Activated CD4-positive, alpha-beta memory T cell treated with anti-CD3 and anti-CD28 coated beads for 36 hours (primary cell): Measurements from ENCODE around the gene CTNNA3. TPM values are rescaled to one million over a fixed set of nuclear protein-coding genes. Genes with fewer than 3 reads are reported as not detected.

Experiments used
- CTCF ChIA-PET: fragments of 350-600 bp; sonication (Branson Sonifier 250); formaldehyde crosslinking; loops from one replicate; lab custom pipeline; 2021; ENCODE audit warnings: antibody characterized with exemption, inconsistent platforms; lab: Charles Lee
- POLR2A ChIA-PET: fragments of 350-600 bp; sonication (Branson Sonifier 250); formaldehyde crosslinking; loops from one replicate; lab custom pipeline; 2021; ENCODE audit warnings: antibody characterized with exemption; lab: Charles Lee
- DNase-seq: peaks from one replicate; pipeline ENCODE4 v3.0.0-alpha.2; 2020
- H3K27ac Mint-ChIP-seq: one replicate; pipeline ENCODE4 v1.8.0; 2021; ENCODE audit warnings: mixed read lengths
- H3K27me3 Mint-ChIP-seq: one replicate; pipeline ENCODE4 v1.8.0; 2021; ENCODE audit warnings: mixed read lengths
- H3K36me3 Mint-ChIP-seq: one replicate; pipeline ENCODE4 v1.8.0; 2021; ENCODE audit warnings: mixed read lengths
- H3K4me1 Mint-ChIP-seq: one replicate; pipeline ENCODE4 v1.8.0; 2021; ENCODE audit warnings: low read depth, mixed read lengths
- H3K4me3 Mint-ChIP-seq: one replicate; pipeline ENCODE4 v1.8.0; 2021; ENCODE audit warnings: mild to moderate bottlenecking, mixed read lengths
- H3K9me3 Mint-ChIP-seq: one replicate; pipeline ENCODE4 v1.8.0; 2021; ENCODE audit warnings: mixed read lengths
- intact Hi-C: fragments of 100-400 bp; cut with micrococcal nuclease; formaldehyde crosslinking; loops from one replicate; pipeline ENCODE4 v1.15.1; 2023
- total RNA-seq, 2 experiments: library from RNA; stranded (reverse); gene quantifications; one replicate each; pipeline ENCODE4 v1.2.3, GENCODE V29; 2021

The CTNNA3 gene
- total RNA-seq, 2 experiments from 2014 or later, result not detected

DNA sequence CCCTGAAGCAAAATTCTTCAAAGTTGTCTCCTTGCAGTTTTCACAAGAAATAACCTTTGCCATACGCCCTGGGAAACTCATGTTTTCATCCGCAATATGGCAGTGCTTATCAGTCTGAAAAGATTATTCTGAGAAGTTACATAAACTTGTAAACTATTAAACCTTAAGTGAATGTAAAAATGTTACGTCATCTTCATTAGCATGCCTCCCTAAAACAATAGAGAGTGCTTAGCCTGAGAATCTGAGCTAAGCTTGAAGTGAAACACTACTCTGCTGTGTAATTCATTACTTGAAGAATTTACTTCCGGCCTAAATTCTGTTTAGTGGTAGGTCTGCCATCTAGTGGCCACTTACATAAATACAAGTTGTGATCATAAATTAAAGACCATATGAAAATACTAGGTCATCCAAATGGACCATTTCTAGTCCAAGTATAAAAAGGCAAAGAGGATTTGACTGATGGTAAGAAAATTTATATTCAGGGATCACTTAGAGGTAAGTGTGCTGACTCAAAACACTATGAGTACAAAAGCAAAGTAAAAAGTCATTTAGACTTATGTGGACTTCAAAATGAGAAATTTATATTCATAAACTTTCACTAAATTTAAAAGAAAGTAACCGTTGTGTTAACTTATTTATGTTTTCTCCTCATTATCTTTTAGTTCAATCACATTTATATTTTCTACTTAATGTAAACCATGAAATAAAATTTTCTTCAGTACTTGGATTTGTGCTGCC is 1515.2 kb downstream of the CTNNA3 start:
- ChIA-PET CTCF (interaction anchor here (0.6 to 1.8 kb wide), 4 partner anchors 9 to 15 kb away, joined by 3 to 7 read pairs (median 3); no protein-coding TSS in a partner anchor), POLR2A (no interaction called here)
- Mint-ChIP-seq H3K4me1 (no peaks in the 10 kb centered on the region), H3K4me3 (no peak overlapping the region), H3K9me3 (no peaks in the 10 kb centered on the region), H3K36me3 (no peaks in the 10 kb centered on the region), H3K27ac (no peak overlapping the region), H3K27me3 (no peaks in the 10 kb centered on the region)
- DNase-seq, result no peak
- intact Hi-C loops, result loop anchor here (1.0 to 5.0 kb wide), 2 partner anchors 751 to 1342 kb away; no protein-coding TSS in a partner anchor

DNA sequence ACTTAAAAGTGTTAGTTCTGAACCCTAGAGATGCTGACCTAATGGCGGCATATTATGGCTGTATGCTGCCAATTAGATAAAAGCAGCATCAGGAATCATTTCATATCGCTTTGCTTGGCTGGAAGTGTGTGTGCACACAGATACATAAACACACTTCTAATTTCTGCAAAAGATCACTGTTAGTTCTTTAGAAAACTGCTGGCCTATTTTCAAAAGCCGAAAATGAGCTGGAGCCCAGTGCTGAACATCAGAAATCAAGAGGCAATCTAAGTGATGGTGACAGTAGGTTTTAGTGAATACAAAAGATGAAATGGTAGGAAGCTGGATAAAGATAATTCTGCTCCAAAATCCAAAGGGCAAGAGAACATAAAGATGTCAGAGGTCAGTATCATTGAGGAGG is 1516.0 kb downstream of the CTNNA3 start:
- intact Hi-C loops, result loop anchor here (1.0 to 5.0 kb wide), 2 partner anchors 751 to 1342 kb away; no protein-coding TSS in a partner anchor
- POLR2A ChIA-PET, result no interaction called here
- Mint-ChIP-seq H3K4me3 (no peak overlapping the region), H3K36me3 (no peaks in the 10 kb centered on the region), H3K9me3 (no peaks in the 10 kb centered on the region), H3K27ac (no peak overlapping the region), H3K27me3 (no peaks in the 10 kb centered on the region), H3K4me1 (no peaks in the 10 kb centered on the region)
- DNase-seq, result no peak
- CTCF ChIA-PET, result interaction anchor here (0.6 to 1.8 kb wide), 6 partner anchors 9 to 52 kb away, joined by 3 to 7 read pairs (median 3); no protein-coding TSS in a partner anchor

DNA sequence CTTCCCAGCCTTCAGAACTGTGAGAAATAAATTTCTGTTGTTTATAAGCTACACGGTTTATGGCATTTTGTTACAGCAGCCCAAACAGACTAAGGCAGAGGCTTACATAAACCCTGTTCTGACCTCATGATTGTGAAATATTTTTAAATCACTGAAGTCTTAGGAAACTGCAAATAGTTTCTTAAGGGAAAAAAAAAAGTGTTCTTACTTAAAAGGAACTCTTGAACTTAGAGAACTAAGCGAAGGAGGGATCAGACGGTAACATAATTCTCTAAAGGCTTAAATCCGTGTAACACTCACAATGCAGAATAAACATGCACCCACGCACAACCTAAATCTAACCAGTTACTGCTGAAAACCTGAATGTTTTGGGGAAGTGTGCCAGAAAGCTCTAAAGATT is 1519.2 kb downstream of the CTNNA3 start:
- Mint-ChIP-seq H3K4me1 (no peaks in the 10 kb centered on the region), H3K36me3 (no peaks in the 10 kb centered on the region), H3K27me3 (no peaks in the 10 kb centered on the region), H3K4me3 (no peak overlapping the region), H3K27ac (no peak overlapping the region), H3K9me3 (no peaks in the 10 kb centered on the region)
- DNase-seq, result no peak
- CTCF ChIA-PET, result no interaction called here
- intact Hi-C loops, result no loop called here
- POLR2A ChIA-PET, result no interaction called here

DNA sequence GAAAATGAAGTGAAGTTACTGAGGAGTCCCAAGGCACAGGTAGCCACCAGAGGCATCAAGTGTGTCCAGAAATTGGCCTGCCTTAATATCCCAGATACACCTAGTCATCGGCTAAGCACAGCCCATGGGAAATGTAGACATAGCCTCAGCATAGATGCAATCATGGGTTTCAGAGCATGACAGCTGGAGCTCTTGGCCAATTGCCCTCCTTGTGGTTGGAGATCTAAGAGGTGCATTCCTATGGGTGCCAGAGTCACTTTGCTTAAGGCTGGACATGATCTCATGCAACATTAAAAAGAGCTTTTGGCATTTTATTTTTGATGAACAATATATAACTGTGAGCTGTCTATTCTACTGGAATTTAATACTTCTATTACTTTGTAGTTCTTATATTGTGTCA is 1528.2 kb downstream of the CTNNA3 start:
- ChIA-PET POLR2A (no interaction called here), CTCF (no interaction called here)
- no peaks in the 10 kb centered on the region for H3K36me3 Mint-ChIP-seq
- no peak overlapping the region for H3K4me3 Mint-ChIP-seq
- no peaks in the 10 kb centered on the region for H3K4me1 Mint-ChIP-seq
- intact Hi-C loops, result no loop called here
- no peak for DNase-seq
- peaks cover 6% of the 10 kb centered on the region for H3K27me3 Mint-ChIP-seq
- no peaks in the 10 kb centered on the region for H3K9me3 Mint-ChIP-seq
- no peak overlapping the region for H3K27ac Mint-ChIP-seq

DNA sequence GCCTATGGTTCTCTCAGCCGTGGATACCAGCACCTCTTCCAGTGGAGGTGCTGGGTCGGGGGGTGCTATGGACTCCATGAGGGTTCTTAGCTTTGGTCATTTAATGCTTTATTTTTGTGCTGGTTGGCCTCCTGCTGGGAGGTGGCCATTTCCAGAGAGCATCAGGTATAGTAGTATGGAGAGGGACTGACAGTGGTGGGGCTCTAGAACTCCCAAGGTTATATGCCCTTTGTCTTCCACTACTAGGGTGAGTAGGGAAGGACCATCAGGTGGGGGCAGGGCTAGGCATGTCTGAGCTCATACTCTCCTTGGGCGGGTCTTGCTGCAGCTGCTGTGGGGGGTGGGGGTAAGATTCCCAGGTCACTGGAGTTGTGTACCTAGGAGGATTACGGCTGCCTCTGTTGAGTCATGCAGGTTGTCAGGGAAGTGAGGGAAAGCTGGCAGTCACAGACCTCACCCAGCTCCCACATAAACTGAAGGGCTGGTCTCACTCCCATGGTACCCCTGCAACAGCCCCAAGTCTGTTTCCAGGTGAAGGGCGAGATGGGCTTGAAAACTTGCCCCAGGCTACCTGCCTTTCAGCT is 1533.3 kb downstream of the CTNNA3 start:
- DNase-seq, result no peak
- H3K27me3 Mint-ChIP-seq, result peaks cover 2% of the 10 kb centered on the region
- no peaks in the 10 kb centered on the region for H3K4me1 Mint-ChIP-seq
- intact Hi-C loops, result no loop called here
- no peaks in the 10 kb centered on the region for H3K9me3 Mint-ChIP-seq
- H3K4me3 Mint-ChIP-seq, result no peak overlapping the region
- POLR2A ChIA-PET, result no interaction called here
- no peaks in the 10 kb centered on the region for H3K36me3 Mint-ChIP-seq
- no peak overlapping the region for H3K27ac Mint-ChIP-seq
- CTCF ChIA-PET, result no interaction called here

DNA sequence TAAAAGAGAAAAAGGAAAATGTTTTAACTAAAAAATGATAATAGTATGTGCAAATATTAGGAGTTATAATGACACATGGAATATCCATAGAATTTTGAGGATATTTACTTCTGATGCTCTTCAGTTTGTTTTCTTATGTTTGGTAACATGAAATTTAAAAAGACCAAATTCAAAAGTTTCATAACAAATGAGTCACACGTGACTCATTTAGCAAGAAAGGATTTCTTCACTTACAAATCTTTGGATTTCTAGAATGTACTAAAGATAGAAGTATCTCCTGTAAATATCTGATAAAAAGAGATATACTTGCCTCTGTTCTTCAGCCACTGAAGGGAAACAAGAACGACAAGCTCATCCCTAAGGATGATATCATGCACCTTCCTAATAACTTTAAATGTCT is 1544.6 kb downstream of the CTNNA3 start:
- POLR2A ChIA-PET, result no interaction called here
- Mint-ChIP-seq H3K27me3 (no peaks in the 10 kb centered on the region), H3K27ac (no peak overlapping the region), H3K36me3 (no peaks in the 10 kb centered on the region), H3K9me3 (no peaks in the 10 kb centered on the region), H3K4me3 (no peak overlapping the region), H3K4me1 (no peaks in the 10 kb centered on the region)
- intact Hi-C loops, result no loop called here
- DNase-seq, result no peak
- CTCF ChIA-PET, result no interaction called here

DNA sequence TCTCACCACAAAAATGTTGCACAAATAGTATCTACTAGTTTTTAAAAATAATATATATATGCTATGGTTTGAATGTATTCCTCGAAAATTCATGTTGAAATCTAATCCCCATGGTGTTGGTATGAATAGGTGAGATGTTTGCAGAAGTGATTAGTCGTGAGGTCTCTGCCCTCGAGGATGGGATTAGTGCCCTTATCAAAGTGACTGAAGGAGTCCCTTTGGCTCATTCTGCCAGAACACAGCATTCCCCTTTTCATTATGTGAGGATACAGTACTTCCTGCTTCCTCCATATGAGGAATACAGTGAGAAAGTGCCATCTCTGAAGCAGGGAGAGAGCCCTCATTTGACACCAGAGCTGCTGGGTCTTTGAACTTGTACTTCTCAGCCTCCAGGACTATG is 1547.7 kb downstream of the CTNNA3 start:
- no peaks in the 10 kb centered on the region for H3K27me3 Mint-ChIP-seq
- H3K36me3 Mint-ChIP-seq, result no peaks in the 10 kb centered on the region
- H3K9me3 Mint-ChIP-seq, result no peaks in the 10 kb centered on the region
- no peak overlapping the region for H3K4me3 Mint-ChIP-seq
- no peak for DNase-seq
- H3K27ac Mint-ChIP-seq, result no peak overlapping the region
- CTCF ChIA-PET, result no interaction called here
- intact Hi-C loops, result no loop called here
- H3K4me1 Mint-ChIP-seq, result no peaks in the 10 kb centered on the region
- POLR2A ChIA-PET, result no interaction called here

DNA sequence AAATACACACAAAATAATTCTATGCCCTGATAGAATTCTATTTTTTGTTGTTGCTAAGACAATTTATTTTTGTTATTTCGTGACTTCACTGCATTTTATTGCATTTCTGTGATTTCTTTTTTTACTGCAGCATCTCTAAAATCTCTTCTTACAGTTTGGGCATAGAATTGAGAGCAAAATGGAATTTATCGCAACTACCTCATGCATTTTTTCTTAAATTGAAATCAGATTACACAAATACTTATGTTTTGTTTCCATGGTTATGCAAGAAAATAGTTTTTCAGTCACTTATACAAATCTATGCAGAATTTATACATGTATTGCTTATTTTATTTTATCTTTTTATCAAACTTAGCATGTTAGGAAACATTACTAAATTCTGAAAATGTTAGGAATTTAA is 1552.0 kb downstream of the CTNNA3 start:
- Mint-ChIP-seq H3K27me3 (no peaks in the 10 kb centered on the region), H3K4me1 (no peaks in the 10 kb centered on the region), H3K4me3 (no peak overlapping the region), H3K36me3 (no peaks in the 10 kb centered on the region), H3K27ac (no peak overlapping the region), H3K9me3 (no peaks in the 10 kb centered on the region)
- intact Hi-C loops, result no loop called here
- DNase-seq, result no peak
- CTCF ChIA-PET, result no interaction called here
- POLR2A ChIA-PET, result no interaction called here

DNA sequence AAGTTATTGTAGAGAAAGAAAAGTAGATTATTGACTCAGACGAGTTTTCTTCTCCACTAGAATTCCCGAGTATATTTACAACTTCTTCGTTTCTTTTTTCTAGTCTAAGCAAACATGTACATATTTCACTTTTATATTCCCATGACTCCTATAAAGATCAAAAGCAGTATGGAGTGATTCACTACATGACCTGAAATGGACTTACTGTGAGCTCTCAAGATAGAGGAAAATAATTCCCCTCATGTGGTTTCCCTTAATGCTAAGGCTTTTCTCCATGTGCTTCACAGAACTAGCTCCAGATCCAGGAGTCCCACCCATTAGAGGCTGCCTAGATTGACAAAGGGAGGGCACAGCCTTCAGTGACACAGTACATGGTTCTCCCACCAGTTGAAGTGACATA is 1593.2 kb downstream of the CTNNA3 start:
- ChIA-PET CTCF (no interaction called here), POLR2A (no interaction called here)
- no peak for DNase-seq
- H3K4me1 Mint-ChIP-seq, result no peaks in the 10 kb centered on the region
- H3K9me3 Mint-ChIP-seq, result no peaks in the 10 kb centered on the region
- no peak overlapping the region for H3K27ac Mint-ChIP-seq
- intact Hi-C loops, result no loop called here
- no peaks in the 10 kb centered on the region for H3K36me3 Mint-ChIP-seq
- no peaks in the 10 kb centered on the region for H3K27me3 Mint-ChIP-seq
- H3K4me3 Mint-ChIP-seq, result no peak overlapping the region

DNA sequence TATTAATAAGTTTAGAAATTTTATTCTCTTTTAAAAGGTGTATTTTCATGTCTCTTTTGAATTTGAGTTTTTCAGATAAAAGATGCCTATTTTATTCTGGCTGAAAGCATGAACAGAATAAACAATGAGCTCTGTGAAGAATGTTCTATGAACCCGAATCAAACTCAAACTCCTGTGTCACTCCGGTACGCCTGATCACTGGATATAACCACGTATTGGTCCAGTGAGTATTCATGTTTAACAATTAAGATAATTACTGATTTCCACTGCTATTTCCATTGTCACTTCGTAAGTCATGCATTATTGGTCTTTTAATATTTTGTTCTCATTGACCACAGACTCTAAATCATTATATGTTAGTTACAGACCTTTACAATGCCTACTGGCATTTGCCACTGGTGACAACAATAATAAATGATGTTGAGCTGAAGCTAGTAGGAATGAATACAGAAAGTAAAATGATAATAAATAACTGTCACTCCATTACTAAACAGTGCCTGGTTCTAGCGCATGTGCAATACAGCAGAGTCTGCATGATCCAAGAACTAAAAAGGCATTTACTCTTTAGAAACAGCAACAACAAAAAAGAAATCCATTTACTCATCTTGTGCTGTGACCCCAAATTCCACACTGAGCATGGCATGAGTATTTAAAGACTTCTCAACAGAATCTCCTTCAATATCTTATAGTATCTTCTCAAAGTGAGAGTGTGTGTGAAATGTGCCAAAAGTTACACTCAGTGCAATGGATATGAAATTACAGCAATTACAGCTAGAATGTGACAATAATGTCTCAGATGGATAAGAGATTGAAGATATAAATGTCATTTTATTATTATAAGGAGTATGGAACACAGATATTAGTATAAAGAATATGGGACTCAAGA is 1597.2 kb downstream of the CTNNA3 start:
- Mint-ChIP-seq H3K4me3 (no peak overlapping the region), H3K36me3 (no peaks in the 10 kb centered on the region), H3K27ac (no peak overlapping the region), H3K4me1 (no peaks in the 10 kb centered on the region), H3K9me3 (no peaks in the 10 kb centered on the region), H3K27me3 (no peaks in the 10 kb centered on the region)
- DNase-seq, result no peak
- intact Hi-C loops, result no loop called here
- POLR2A ChIA-PET, result no interaction called here
- CTCF ChIA-PET, result no interaction called here

DNA sequence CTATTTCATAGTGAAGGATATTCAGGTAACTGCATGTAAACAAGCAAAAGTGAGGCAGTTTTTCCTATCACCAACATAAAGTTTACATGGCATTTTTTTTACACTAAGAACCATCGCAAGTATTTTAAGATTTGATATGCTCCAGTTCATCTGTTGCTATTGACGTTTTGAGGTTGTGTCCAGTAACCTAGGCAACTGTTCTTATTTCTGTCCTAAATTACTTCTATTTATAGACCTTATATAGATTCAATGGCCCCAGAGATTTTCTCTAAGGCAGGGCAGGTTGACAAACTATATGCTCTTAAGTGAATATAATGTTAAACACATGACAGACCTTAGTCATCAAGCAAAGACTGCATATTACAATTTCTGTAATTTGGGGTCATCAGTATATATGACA is 1600.4 kb downstream of the CTNNA3 start:
- H3K9me3 Mint-ChIP-seq, result no peaks in the 10 kb centered on the region
- H3K36me3 Mint-ChIP-seq, result no peaks in the 10 kb centered on the region
- intact Hi-C loops, result no loop called here
- CTCF ChIA-PET, result no interaction called here
- no peak for DNase-seq
- no peak overlapping the region for H3K27ac Mint-ChIP-seq
- no peak overlapping the region for H3K4me3 Mint-ChIP-seq
- no peaks in the 10 kb centered on the region for H3K4me1 Mint-ChIP-seq
- POLR2A ChIA-PET, result no interaction called here
- no peaks in the 10 kb centered on the region for H3K27me3 Mint-ChIP-seq

DNA sequence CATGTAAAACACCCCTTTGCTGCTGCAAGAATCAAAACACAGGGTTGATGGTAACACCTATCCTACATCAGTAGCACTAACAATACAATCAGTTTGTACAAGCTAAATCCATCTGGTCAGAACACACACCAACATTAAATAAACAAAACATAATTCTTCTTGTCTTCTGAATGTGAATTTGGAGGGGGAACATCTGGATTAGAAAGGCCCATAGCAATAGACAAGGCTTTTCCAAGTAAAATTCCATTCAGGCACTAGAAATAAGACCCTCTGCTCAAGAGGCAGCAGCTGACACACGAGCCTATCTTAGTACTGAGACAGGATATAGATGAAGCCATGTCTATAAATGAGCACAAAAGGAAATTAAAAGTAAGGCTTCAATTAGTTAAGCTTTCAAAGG is 1610.1 kb downstream of the CTNNA3 start:
- Mint-ChIP-seq H3K4me3 (no peak overlapping the region), H3K9me3 (no peaks in the 10 kb centered on the region), H3K27me3 (no peaks in the 10 kb centered on the region), H3K36me3 (no peaks in the 10 kb centered on the region), H3K4me1 (no peaks in the 10 kb centered on the region), H3K27ac (no peak overlapping the region)
- no peak for DNase-seq
- ChIA-PET CTCF (no interaction called here), POLR2A (no interaction called here)
- intact Hi-C loops, result no loop called here
